CD4-positive, alpha-beta T cell (primary cell): ENCODE data around the gene GLUL. TPM values are rescaled to one million over a fixed set of nuclear protein-coding genes. Genes with fewer than 3 reads are reported as not detected.

Source experiments
- ATAC-seq: fragments of 200-7000 bp; cut with Tn5 transposase; one replicate; pipeline ENCODE4 v1.10.0; 2022; ENCODE audit warnings: mild to moderate bottlenecking; ENCODE audit not compliant: poor library complexity
- CTCF ChIA-PET: fragments of 350-600 bp; sonication (Branson Sonifier 250); formaldehyde crosslinking; loops from one replicate; lab custom pipeline; 2021; ENCODE audit warnings: antibody characterized with exemption, inconsistent platforms; lab: Charles Lee
- POLR2A ChIA-PET: fragments of 350-600 bp; sonication (Branson Sonifier 250); formaldehyde crosslinking; loops from one replicate; lab custom pipeline; 2021; ENCODE audit warnings: antibody characterized with exemption, inconsistent platforms; lab: Charles Lee
- DNase-seq, 14 experiments: peaks; one replicate each; pipeline ENCODE4 v3.0.0-alpha.2; 2013 to 2020; ENCODE audit warnings: mixed read lengths in 2 of 14
- H3K27ac ChIP-seq, 2 donors: one replicate each; pipeline versions ENCODE4 v1.5.1 to v1.7.0; 2013; ENCODE audit warnings: low read length in 2 of 2, low read depth in 1 of 2, mild to moderate bottlenecking in 1 of 2
- H3K27me3 ChIP-seq, 2 experiments: 1 replicate in 1 of 2; 2 replicates in 1 of 2; pipeline versions ENCODE4 v1.6.1 to v1.7.0; 2013; ENCODE audit warnings: low read length in 2 of 2, control low read depth in 1 of 2, mild to moderate bottlenecking in 1 of 2, moderate library complexity in 1 of 2; ENCODE audit not compliant: insufficient read depth in 2 of 2, control insufficient read depth in 1 of 2
- H3K36me3 ChIP-seq: one replicate; pipeline ENCODE4 v1.6.1; 2013; ENCODE audit warnings: low read length, control low read depth; ENCODE audit not compliant: insufficient read depth
- H3K4me1 ChIP-seq: one replicate; pipeline ENCODE4 v1.6.1; 2013; ENCODE audit warnings: low read length, control low read depth; ENCODE audit not compliant: insufficient read depth
- H3K4me3 ChIP-seq: one replicate; pipeline ENCODE4 v1.5.1; 2013; ENCODE audit warnings: mild to moderate bottlenecking, low read length, moderate library complexity
- H3K9me3 ChIP-seq, 2 experiments: 1 replicate in 1 of 2; 2 replicates in 1 of 2; pipeline versions ENCODE4 v1.6.1 to v1.7.0; 2013; ENCODE audit warnings: low read length in 2 of 2, mild to moderate bottlenecking in 2 of 2, control low read depth in 1 of 2, moderate library complexity in 1 of 2; ENCODE audit not compliant: control insufficient read depth in 1 of 2, insufficient read depth in 1 of 2
- H3K27ac Mint-ChIP-seq: one replicate; pipeline ENCODE4 v1.8.0; 2020; ENCODE audit warnings: mixed read lengths
- H3K27me3 Mint-ChIP-seq: one replicate; pipeline ENCODE4 v1.8.0; 2021; ENCODE audit warnings: mixed read lengths
- H3K36me3 Mint-ChIP-seq: one replicate; pipeline ENCODE4 v1.8.0; 2021; ENCODE audit warnings: low read depth, mixed read lengths
- H3K4me1 Mint-ChIP-seq: one replicate; pipeline ENCODE4 v1.8.0; 2021; ENCODE audit warnings: low read depth, mixed read lengths
- H3K4me3 Mint-ChIP-seq: one replicate; pipeline ENCODE4 v1.8.0; 2020; ENCODE audit warnings: mild to moderate bottlenecking, mixed read lengths
- H3K9me3 Mint-ChIP-seq: one replicate; pipeline ENCODE4 v1.8.0; 2020; ENCODE audit warnings: mixed read lengths
- intact Hi-C, 2 experiments: fragments of 100-400 bp; cut with DNase I in 1 of 2; cut with micrococcal nuclease in 1 of 2; formaldehyde crosslinking; loops; one replicate each; pipeline versions ENCODE4 v1.15.1 to v1.9.0; 2023 to 2025; cut with DNase I, micrococcal nuclease
- total RNA-seq, 174 experiments: library from RNA in 2 of 174; stranded (reverse) in 2 of 174; gene quantifications; one replicate each; pipeline ENCODE4 v1.2.3 and lab custom pipeline; 2021 to 2026
- TF ChIP-seq, protein P1 (sequence below): fragments of 200-600 bp; IDR thresholded peaks from one replicate; pipeline ENCODE4 v1.8.0; 2022; ENCODE audit warnings: antibody characterized with exemption, mild to moderate bottlenecking

GLUL gene
- total RNA-seq, 2 experiments from 2014 or later: 60.4 to 64.0 TPM

DNA sequence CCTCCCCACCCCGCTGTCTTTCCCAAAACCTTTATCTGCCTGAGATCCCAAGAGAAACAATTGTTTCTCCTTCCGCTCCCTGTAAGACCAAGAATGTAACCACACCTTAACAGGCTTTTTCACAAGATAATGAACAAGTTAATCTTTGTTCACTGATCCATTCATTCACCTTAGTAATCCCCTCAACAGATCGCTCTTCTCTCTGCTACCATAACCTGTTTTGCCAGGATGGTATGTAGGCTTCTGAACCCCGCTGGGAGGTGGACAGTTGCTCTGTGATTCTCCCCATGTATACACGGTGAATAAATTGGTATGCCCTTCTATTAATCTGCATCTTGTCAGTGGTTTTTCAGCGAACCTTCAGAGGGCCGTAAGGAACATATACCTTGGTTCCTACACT is 39.7 kb upstream of the GLUL start:
- peaks cover 17% of the 10 kb centered on the region for H3K4me1 Mint-ChIP-seq
- no peaks in the 10 kb centered on the region for H3K36me3 Mint-ChIP-seq
- ATAC-seq (no peak), DNase-seq (no peak)
- TF ChIP-seq, protein P1, sequence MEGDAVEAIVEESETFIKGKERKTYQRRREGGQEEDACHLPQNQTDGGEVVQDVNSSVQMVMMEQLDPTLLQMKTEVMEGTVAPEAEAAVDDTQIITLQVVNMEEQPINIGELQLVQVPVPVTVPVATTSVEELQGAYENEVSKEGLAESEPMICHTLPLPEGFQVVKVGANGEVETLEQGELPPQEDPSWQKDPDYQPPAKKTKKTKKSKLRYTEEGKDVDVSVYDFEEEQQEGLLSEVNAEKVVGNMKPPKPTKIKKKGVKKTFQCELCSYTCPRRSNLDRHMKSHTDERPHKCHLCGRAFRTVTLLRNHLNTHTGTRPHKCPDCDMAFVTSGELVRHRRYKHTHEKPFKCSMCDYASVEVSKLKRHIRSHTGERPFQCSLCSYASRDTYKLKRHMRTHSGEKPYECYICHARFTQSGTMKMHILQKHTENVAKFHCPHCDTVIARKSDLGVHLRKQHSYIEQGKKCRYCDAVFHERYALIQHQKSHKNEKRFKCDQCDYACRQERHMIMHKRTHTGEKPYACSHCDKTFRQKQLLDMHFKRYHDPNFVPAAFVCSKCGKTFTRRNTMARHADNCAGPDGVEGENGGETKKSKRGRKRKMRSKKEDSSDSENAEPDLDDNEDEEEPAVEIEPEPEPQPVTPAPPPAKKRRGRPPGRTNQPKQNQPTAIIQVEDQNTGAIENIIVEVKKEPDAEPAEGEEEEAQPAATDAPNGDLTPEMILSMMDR: no peak
- H3K4me3 Mint-ChIP-seq: no peak overlapping the region
- Histone ChIP-seq H3K4me1 (peaks cover 10% of the 10 kb centered on the region), H3K27me3 (no peaks in the 10 kb centered on the region), H3K27ac (no peak overlapping the region), H3K36me3 (no peaks in the 10 kb centered on the region), H3K4me3 (no peak overlapping the region), H3K9me3 (no peaks in the 10 kb centered on the region)
- no peaks in the 10 kb centered on the region for H3K9me3 Mint-ChIP-seq
- CTCF ChIA-PET: no interaction called here
- no peak overlapping the region for H3K27ac Mint-ChIP-seq
- intact Hi-C loops: no loop called here
- peaks cover 5% of the 10 kb centered on the region for H3K27me3 Mint-ChIP-seq
- POLR2A ChIA-PET: no interaction called here

DNA sequence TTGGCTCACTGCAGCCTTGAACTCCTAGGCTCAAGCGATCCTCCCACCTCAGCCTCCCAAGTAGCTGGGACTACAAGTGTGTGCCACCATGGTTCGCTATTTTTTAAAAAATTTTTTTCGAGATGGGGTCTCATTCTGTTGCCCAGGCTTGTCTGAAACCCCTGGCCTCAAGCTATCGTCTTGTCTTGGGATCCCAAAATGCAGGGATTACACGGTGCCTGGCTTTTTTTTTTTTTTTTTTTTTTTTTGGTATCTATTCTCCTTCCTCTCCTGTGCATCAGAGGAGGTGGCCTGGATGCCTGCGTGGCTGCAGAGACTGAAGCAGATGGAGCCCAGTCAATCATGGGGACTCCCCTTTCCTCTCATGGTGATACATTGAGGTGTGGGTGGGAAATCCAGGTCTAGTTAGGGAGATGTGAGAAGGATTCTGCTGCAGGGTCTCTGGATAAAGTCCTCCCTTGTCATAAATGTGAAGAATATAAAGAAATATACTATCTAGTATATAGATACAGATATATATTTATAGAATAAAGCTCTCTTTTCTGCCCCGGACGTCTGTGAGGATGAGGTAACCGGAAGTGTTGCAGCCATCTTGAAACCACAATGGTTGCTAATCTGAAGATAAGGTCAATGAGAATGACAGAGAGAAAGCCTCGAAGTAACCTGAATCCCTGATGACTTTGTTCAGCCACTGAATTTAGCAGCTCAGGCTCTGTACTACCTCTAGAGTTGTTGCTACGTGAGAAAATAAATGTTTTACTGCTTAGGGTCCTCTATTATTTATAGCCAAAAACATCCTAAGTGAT is 38.9 kb upstream of the GLUL start:
- intact Hi-C loops: no loop called here
- Mint-ChIP-seq H3K27me3 (peaks cover 5% of the 10 kb centered on the region), H3K4me1 (peaks cover 17% of the 10 kb centered on the region), H3K27ac (no peak overlapping the region), H3K9me3 (no peaks in the 10 kb centered on the region), H3K4me3 (no peak overlapping the region), H3K36me3 (no peaks in the 10 kb centered on the region)
- CTCF ChIA-PET: no interaction called here
- DNase-seq: peak in 6 of 14 experiments; percentile 4 to 73 (median 43)
- no peaks in the 10 kb centered on the region for H3K27me3 ChIP-seq
- peak; percentile 29 for ATAC-seq
- H3K36me3 ChIP-seq: no peaks in the 10 kb centered on the region
- peaks cover 10% of the 10 kb centered on the region for H3K4me1 ChIP-seq
- H3K4me3 ChIP-seq: no peak overlapping the region
- no peak overlapping the region for H3K27ac ChIP-seq
- POLR2A ChIA-PET: no interaction called here
- H3K9me3 ChIP-seq: no peaks in the 10 kb centered on the region
- TF ChIP-seq, protein P1: no peak

DNA sequence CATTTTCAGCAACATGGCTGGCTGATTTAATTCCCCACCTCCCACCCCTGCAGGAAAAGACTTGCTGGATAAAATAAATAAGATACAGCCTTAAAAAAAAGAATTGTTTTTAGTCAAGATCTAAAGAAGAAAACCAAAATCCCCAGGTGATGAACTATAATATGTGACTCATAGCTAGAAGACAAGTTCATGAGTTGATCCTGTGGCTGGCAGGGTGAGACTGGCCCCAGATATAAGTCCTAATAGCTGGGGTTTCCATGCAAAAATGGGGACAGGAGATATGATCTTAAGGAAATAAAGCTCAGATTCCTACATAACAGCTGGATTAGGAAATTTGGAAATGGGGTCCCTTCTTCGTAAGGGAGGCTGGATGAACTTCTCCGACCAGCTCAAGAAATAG is 36.5 kb upstream of the GLUL start:
- TF ChIP-seq, protein P1: no peak
- no peak for DNase-seq
- POLR2A ChIA-PET: no interaction called here
- Mint-ChIP-seq H3K36me3 (no peaks in the 10 kb centered on the region), H3K9me3 (no peaks in the 10 kb centered on the region), H3K27ac (no peak overlapping the region), H3K27me3 (peaks cover 3% of the 10 kb centered on the region), H3K4me3 (no peak overlapping the region), H3K4me1 (peaks cover 17% of the 10 kb centered on the region)
- intact Hi-C loops: no loop called here
- Histone ChIP-seq H3K27ac (no peak overlapping the region), H3K4me3 (no peak overlapping the region), H3K27me3 (no peaks in the 10 kb centered on the region), H3K4me1 (peaks cover 10% of the 10 kb centered on the region), H3K9me3 (no peaks in the 10 kb centered on the region), H3K36me3 (no peaks in the 10 kb centered on the region)
- CTCF ChIA-PET: no interaction called here
- ATAC-seq: no peak
